ENCODE data around the gene PTPRT. TPM values are rescaled to one million over a fixed set of nuclear protein-coding genes. Genes with fewer than 3 reads are reported as not detected.

The PTPRT gene
- total and polyA plus RNA-seq, 4 donors, result 0.03 to 0.19 (median 0.18) TPM; not detected in 1

GRCh38 chr20:42080956-42081355 is 1108.8 kb downstream of the PTPRT start:
- intact Hi-C loops (cut with DNase I), result no loop called here
- Histone ChIP-seq H3K9me3 (ENCODE audit: control insufficient read depth, low read length) (no peaks in the 10 kb centered on the region), H3K4me1 (ENCODE audit: control insufficient read depth in 1 of 2, insufficient read depth in 2 of 2, low read length in 2 of 2) (no peaks in the 10 kb centered on the region), H3K36me3 (ENCODE audit: control insufficient read depth in 1 of 2, insufficient read depth in 2 of 2, low read length in 1 of 2) (no peaks in the 10 kb centered on the region), H3K27ac (ENCODE audit: low read depth in 1 of 2, low read length in 2 of 2) (no peak overlapping the region), H3K4me3 (ENCODE audit: low read length in 2 of 2) (no peak overlapping the region), H3K27me3 (ENCODE audit: control insufficient read depth in 1 of 2, insufficient read depth in 2 of 2, low read length in 1 of 2) (no peaks in the 10 kb centered on the region)
- 46% methylated on average over 4 of the region's 4 CpGs for WGBS, 2 donors
- DNase-seq (no peak), ATAC-seq (ENCODE audit: low FRiP score) (no peak)

GRCh38 chr20:42074944-42075343 is 1114.8 kb downstream of the PTPRT start:
- no peak for DNase-seq
- 16 to 19% methylated on average over 1 of the region's 1 CpG for WGBS, 2 donors
- Histone ChIP-seq H3K4me3 (ENCODE audit: low read length in 2 of 2) (no peak overlapping the region), H3K36me3 (ENCODE audit: control insufficient read depth in 1 of 2, insufficient read depth in 2 of 2, low read length in 1 of 2) (no peaks in the 10 kb centered on the region), H3K27ac (ENCODE audit: low read depth in 1 of 2, low read length in 2 of 2) (no peak overlapping the region), H3K9me3 (ENCODE audit: control insufficient read depth, low read length) (no peaks in the 10 kb centered on the region), H3K27me3 (ENCODE audit: control insufficient read depth in 1 of 2, insufficient read depth in 2 of 2, low read length in 1 of 2) (no peaks in the 10 kb centered on the region), H3K4me1 (ENCODE audit: control insufficient read depth in 1 of 2, insufficient read depth in 2 of 2, low read length in 2 of 2) (no peaks in the 10 kb centered on the region)
- intact Hi-C loops (cut with DNase I), result no loop called here
- ATAC-seq (ENCODE audit: low FRiP score), result no peak

GRCh38 chr20:42067596-42067995 is 1122.1 kb downstream of the PTPRT start:
- WGBS, 2 donors, result 49 to 56% methylated on average over 3 of the region's 3 CpGs
- DNase-seq (no peak), ATAC-seq (ENCODE audit: low FRiP score) (no peak)
- Histone ChIP-seq H3K4me1 (ENCODE audit: control insufficient read depth in 1 of 2, insufficient read depth in 2 of 2, low read length in 2 of 2) (no peaks in the 10 kb centered on the region), H3K27ac (ENCODE audit: low read depth in 1 of 2, low read length in 2 of 2) (no peak overlapping the region), H3K4me3 (ENCODE audit: low read length in 2 of 2) (no peak overlapping the region), H3K9me3 (ENCODE audit: control insufficient read depth, low read length) (no peaks in the 10 kb centered on the region), H3K27me3 (ENCODE audit: control insufficient read depth in 1 of 2, insufficient read depth in 2 of 2, low read length in 1 of 2) (no peaks in the 10 kb centered on the region), H3K36me3 (ENCODE audit: control insufficient read depth in 1 of 2, insufficient read depth in 2 of 2, low read length in 1 of 2) (no peaks in the 10 kb centered on the region)
- intact Hi-C loops (cut with DNase I), result no loop called here

GRCh38 chr20:42067174-42067573 is 1122.5 kb downstream of the PTPRT start:
- WGBS, 2 donors, result 62 to 82% methylated on average over 5 of the region's 5 CpGs

GRCh38 chr20:42063141-42063540 is 1126.6 kb downstream of the PTPRT start:
- intact Hi-C loops (cut with DNase I), result no loop called here

More at GRCh38 chr20:42067174-42067573, 1122.5 kb downstream of the PTPRT start:
- no peak overlapping the region for H3K27ac ChIP-seq (ENCODE audit: low read depth in 1 of 2, low read length in 2 of 2)
- H3K4me1 ChIP-seq (ENCODE audit: control insufficient read depth in 1 of 2, insufficient read depth in 2 of 2, low read length in 2 of 2), result no peaks in the 10 kb centered on the region
- intact Hi-C loops (cut with DNase I), result no loop called here
- no peak for ATAC-seq (ENCODE audit: low FRiP score)
- H3K4me3 ChIP-seq (ENCODE audit: low read length in 2 of 2), result no peak overlapping the region
- H3K9me3 ChIP-seq (ENCODE audit: control insufficient read depth, low read length), result no peaks in the 10 kb centered on the region
- no peak for DNase-seq
- no peaks in the 10 kb centered on the region for H3K36me3 ChIP-seq (ENCODE audit: control insufficient read depth in 1 of 2, insufficient read depth in 2 of 2, low read length in 1 of 2)
- no peaks in the 10 kb centered on the region for H3K27me3 ChIP-seq (ENCODE audit: control insufficient read depth in 1 of 2, insufficient read depth in 2 of 2, low read length in 1 of 2)

GRCh38 chr20:42053350-42053749 is 1136.4 kb downstream of the PTPRT start:
- H3K36me3 ChIP-seq (ENCODE audit: control insufficient read depth in 1 of 2, insufficient read depth in 2 of 2, low read length in 1 of 2), result no peaks in the 10 kb centered on the region
- intact Hi-C loops (cut with DNase I), result no loop called here
- DNase-seq (no peak), ATAC-seq (ENCODE audit: low FRiP score) (no peak)
- no peak overlapping the region for H3K4me3 ChIP-seq (ENCODE audit: low read length in 2 of 2)
- no peaks in the 10 kb centered on the region for H3K9me3 ChIP-seq (ENCODE audit: control insufficient read depth, low read length)
- no peak overlapping the region for H3K27ac ChIP-seq (ENCODE audit: low read depth in 1 of 2, low read length in 2 of 2)
- H3K4me1 ChIP-seq (ENCODE audit: control insufficient read depth in 1 of 2, insufficient read depth in 2 of 2, low read length in 2 of 2), result no peaks in the 10 kb centered on the region
- H3K27me3 ChIP-seq (ENCODE audit: control insufficient read depth in 1 of 2, insufficient read depth in 2 of 2, low read length in 1 of 2), result no peaks in the 10 kb centered on the region
- 51 to 59% methylated on average over 3 of the region's 3 CpGs for WGBS, 2 donors

More at GRCh38 chr20:42063141-42063540, 1126.6 kb downstream of the PTPRT start:
- no peaks in the 10 kb centered on the region for H3K9me3 ChIP-seq (ENCODE audit: control insufficient read depth, low read length)
- H3K27me3 ChIP-seq (ENCODE audit: control insufficient read depth in 1 of 2, insufficient read depth in 2 of 2, low read length in 1 of 2), result no peaks in the 10 kb centered on the region
- DNase-seq (no peak), ATAC-seq (ENCODE audit: low FRiP score) (no peak)
- H3K27ac ChIP-seq (ENCODE audit: low read depth in 1 of 2, low read length in 2 of 2), result no peak overlapping the region
- H3K4me3 ChIP-seq (ENCODE audit: low read length in 2 of 2), result no peak overlapping the region
- H3K36me3 ChIP-seq (ENCODE audit: control insufficient read depth in 1 of 2, insufficient read depth in 2 of 2, low read length in 1 of 2), result no peaks in the 10 kb centered on the region
- no peaks in the 10 kb centered on the region for H3K4me1 ChIP-seq (ENCODE audit: control insufficient read depth in 1 of 2, insufficient read depth in 2 of 2, low read length in 2 of 2)
- 56 to 61% methylated on average over 4 of the region's 4 CpGs for WGBS, 2 donors

- Histone ChIP-seq H3K27ac (ENCODE audit: low read depth in 1 of 2, low read length in 2 of 2) (no peak overlapping the region), H3K4me1 (ENCODE audit: control insufficient read depth in 1 of 2, insufficient read depth in 2 of 2, low read length in 2 of 2) (no peaks in the 10 kb centered on the region), H3K27me3 (ENCODE audit: control insufficient read depth in 1 of 2, insufficient read depth in 2 of 2, low read length in 1 of 2) (no peaks in the 10 kb centered on the region), H3K9me3 (ENCODE audit: control insufficient read depth, low read length) (no peaks in the 10 kb centered on the region), H3K36me3 (ENCODE audit: control insufficient read depth in 1 of 2, insufficient read depth in 2 of 2, low read length in 1 of 2) (no peaks in the 10 kb centered on the region), H3K4me3 (ENCODE audit: low read length in 2 of 2) (no peak overlapping the region)
- WGBS, 2 donors, result 69 to 76% methylated on average over 5 of the region's 5 CpGs
- DNase-seq, result no peak
- peak; percentile 44 for ATAC-seq (ENCODE audit: low FRiP score)
- intact Hi-C loops (cut with DNase I), result no loop called here
Measured at GRCh38 chr20:42051921-42052320, 1137.8 kb downstream of the PTPRT start.

- Histone ChIP-seq H3K27me3 (ENCODE audit: control insufficient read depth in 1 of 2, insufficient read depth in 2 of 2, low read length in 1 of 2) (no peaks in the 10 kb centered on the region), H3K36me3 (ENCODE audit: control insufficient read depth in 1 of 2, insufficient read depth in 2 of 2, low read length in 1 of 2) (no peaks in the 10 kb centered on the region), H3K4me3 (ENCODE audit: low read length in 2 of 2) (no peak overlapping the region), H3K9me3 (ENCODE audit: control insufficient read depth, low read length) (peaks cover 3% of the 10 kb centered on the region), H3K4me1 (ENCODE audit: control insufficient read depth in 1 of 2, insufficient read depth in 2 of 2, low read length in 2 of 2) (no peaks in the 10 kb centered on the region), H3K27ac (ENCODE audit: low read depth in 1 of 2, low read length in 2 of 2) (no peak overlapping the region)
- ATAC-seq (ENCODE audit: low FRiP score) (no peak), DNase-seq (no peak)
- intact Hi-C loops (cut with DNase I), result no loop called here
- 51 to 53% methylated on average over 7 of the region's 7 CpGs for WGBS, 2 donors
Measured at GRCh38 chr20:42046371-42047085, 1143.2 kb downstream of the PTPRT start.

- 68 to 73% methylated on average over 2 of the region's 2 CpGs for WGBS, 2 donors
- H3K27me3 ChIP-seq (ENCODE audit: control insufficient read depth in 1 of 2, insufficient read depth in 2 of 2, low read length in 1 of 2), result no peaks in the 10 kb centered on the region
- ATAC-seq (ENCODE audit: low FRiP score) (no peak), DNase-seq (no peak)
- H3K4me3 ChIP-seq (ENCODE audit: low read length in 2 of 2), result no peak overlapping the region
- H3K27ac ChIP-seq (ENCODE audit: low read depth in 1 of 2, low read length in 2 of 2), result no peak overlapping the region
- intact Hi-C loops (cut with DNase I), result no loop called here
- peaks cover 3% of the 10 kb centered on the region for H3K9me3 ChIP-seq (ENCODE audit: control insufficient read depth, low read length)
- no peaks in the 10 kb centered on the region for H3K36me3 ChIP-seq (ENCODE audit: control insufficient read depth in 1 of 2, insufficient read depth in 2 of 2, low read length in 1 of 2)
- no peaks in the 10 kb centered on the region for H3K4me1 ChIP-seq (ENCODE audit: control insufficient read depth in 1 of 2, insufficient read depth in 2 of 2, low read length in 2 of 2)
Measured at GRCh38 chr20:42043921-42044320, 1145.8 kb downstream of the PTPRT start.

Data from aorta (tissue), 5 donors.